GM23338 (cell line): ENCODE results near the gene RNU1-2. TPM values are rescaled to one million over a fixed set of nuclear protein-coding genes. Genes with fewer than 3 reads are reported as not detected.

Experiments
- ATAC-seq: fragments of 200-7000 bp; cut with Tn5 transposase; 3 replicates; pipeline ENCODE4 v1.9.1; 2020
- DNase-seq: peaks from one replicate; pipeline ENCODE4 v3.0.0-alpha.2; 2015; ENCODE audit warnings: low spot score
- H2AFZ ChIP-seq: fragments of 200-600 bp; sonication (generic); 2 replicates; pipeline ENCODE4 v1.8.0; 2016; ENCODE audit warnings: antibody characterized with exemption, mild to moderate bottlenecking, moderate library complexity
- H3F3A ChIP-seq: fragments of 200-600 bp; sonication (generic); replicated peaks from 2 replicates; pipeline ENCODE4 v1.8.0; 2017; ENCODE audit warnings: antibody characterized with exemption, mixed run types, low read depth
- H3K27ac ChIP-seq: fragments of 200-600 bp; sonication (generic); 2 replicates; pipeline ENCODE4 v1.6.1; 2016; ENCODE audit warnings: low read depth
- H3K27me3 ChIP-seq: fragments of 200-600 bp; sonication (generic); 2 replicates; pipeline ENCODE4 v1.8.0; 2016; ENCODE audit warnings: mild to moderate bottlenecking, mixed run types, moderate library complexity; ENCODE audit not compliant: insufficient read depth
- H3K36me3 ChIP-seq: fragments of 200-600 bp; sonication (generic); 2 replicates; pipeline ENCODE4 v1.8.0; 2016; ENCODE audit warnings: mild to moderate bottlenecking; ENCODE audit not compliant: insufficient read depth
- H3K4me1 ChIP-seq: fragments of 200-600 bp; sonication (generic); 2 replicates; pipeline ENCODE4 v1.8.0; 2016; ENCODE audit warnings: mild to moderate bottlenecking, moderate library complexity; ENCODE audit not compliant: insufficient read depth
- H3K4me2 ChIP-seq: fragments of 200-600 bp; sonication (generic); 2 replicates; pipeline ENCODE4 v1.7.1; 2017; ENCODE audit warnings: mixed run types
- H3K4me3 ChIP-seq: fragments of 200-600 bp; sonication (generic); 2 replicates; pipeline ENCODE4 v1.6.1; 2016; ENCODE audit warnings: mixed run types
- H3K79me2 ChIP-seq: fragments of 200-600 bp; sonication (generic); replicated peaks from 2 replicates; pipeline ENCODE4 v1.8.0; 2017; ENCODE audit warnings: mild to moderate bottlenecking; ENCODE audit not compliant: insufficient read depth
- H3K9me2 ChIP-seq: fragments of 200-600 bp; sonication (generic); 2 replicates; pipeline ENCODE4 v1.8.0; 2017; ENCODE audit not compliant: insufficient read depth
- H4K20me1 ChIP-seq: fragments of 200-600 bp; sonication (generic); replicated peaks from 2 replicates; pipeline ENCODE4 v1.8.0; 2017; ENCODE audit warnings: mild to moderate bottlenecking; ENCODE audit not compliant: insufficient read depth
- H3K27ac Mint-ChIP-seq: 2 replicates; pipeline ENCODE4 v1.8.0; 2020; ENCODE audit warnings: inconsistent platforms, mild to moderate bottlenecking, moderate library complexity, mixed read lengths
- H3K27me3 Mint-ChIP-seq: 3 replicates; pipeline ENCODE4 v1.8.0; 2022; ENCODE audit warnings: low read depth, mild to moderate bottlenecking, moderate library complexity, mixed read lengths, inconsistent platforms; ENCODE audit not compliant: insufficient read depth, poor library complexity
- H3K36me3 Mint-ChIP-seq: 3 replicates; pipeline ENCODE4 v1.8.0; 2021; ENCODE audit warnings: low read depth, mild to moderate bottlenecking, inconsistent platforms, moderate library complexity, mixed read lengths
- H3K4me1 Mint-ChIP-seq: 3 replicates; pipeline ENCODE4 v1.8.0; 2020; ENCODE audit warnings: mild to moderate bottlenecking, inconsistent platforms, mixed read lengths
- H3K4me3 Mint-ChIP-seq: 3 replicates; pipeline ENCODE4 v1.8.0; 2021; ENCODE audit warnings: moderate library complexity, mild to moderate bottlenecking, inconsistent platforms, mixed read lengths
- H3K9me3 Mint-ChIP-seq: 3 replicates; pipeline ENCODE4 v1.8.0; 2020; ENCODE audit warnings: moderate library complexity, mild to moderate bottlenecking, inconsistent platforms, mixed read lengths
- CREB1 ChIP-seq: fragments of 250-450 bp; sonication (Bioruptor Pico); IDR thresholded peaks from 2 replicates; pipeline ENCODE4 v1.5.0; 2020; ENCODE audit warnings: low read depth, mild to moderate bottlenecking, moderate library complexity
- EZH2 ChIP-seq: fragments of 200-600 bp; sonication (generic); IDR thresholded peaks from one replicate; pipeline ENCODE4 v1.8.0; 2017; ENCODE audit warnings: antibody characterized with exemption, mild to moderate bottlenecking, low read depth; ENCODE audit not compliant: unreplicated experiment
- EZH2phosphoT487 ChIP-seq: fragments of 200-600 bp; sonication (generic); IDR thresholded peaks from one replicate; pipeline ENCODE4 v1.8.1; 2018; ENCODE audit warnings: antibody characterized with exemption; ENCODE audit not compliant: unreplicated experiment
- JUNB ChIP-seq: IDR thresholded peaks from one replicate; pipeline ENCODE4 v1.6.1; 2016; ENCODE audit warnings: antibody characterized with exemption; ENCODE audit not compliant: unreplicated experiment
- NANOG ChIP-seq: IDR thresholded peaks from 2 replicates; pipeline ENCODE4 v1.6.1; 2016; ENCODE audit warnings: antibody characterized with exemption, borderline replicate concordance
- POLR2AphosphoS5 ChIP-seq: IDR thresholded peaks from 2 replicates; pipeline ENCODE4 v1.6.1; 2016; ENCODE audit warnings: antibody characterized with exemption, low read depth
- STAT1 ChIP-seq: IDR thresholded peaks from one replicate; pipeline ENCODE4 v1.6.1; 2016; ENCODE audit warnings: antibody characterized with exemption; ENCODE audit not compliant: unreplicated experiment
- ZNF114 ChIP-seq: fragments of 250-450 bp; sonication (Bioruptor Pico); IDR thresholded peaks from 2 replicates; pipeline ENCODE4 v1.5.0; 2020; ENCODE audit warnings: mild to moderate bottlenecking, moderate library complexity
- ZNF331 ChIP-seq: fragments of 250-450 bp; sonication (Bioruptor Pico); IDR thresholded peaks from 2 replicates; pipeline ENCODE4 v1.5.0; 2020; ENCODE audit warnings: low read depth, mild to moderate bottlenecking, moderate library complexity
- polyA plus RNA-seq: library from polyadenylated mRNA; unstranded; fragments of >200 nt; fragmentation: Nextera tagmentation; extraction: Ambion mirVana; gene quantifications from 2 replicates; pipeline ENCODE4 v1.2.1, GENCODE V29; 2016
- total RNA-seq: library from RNA; depleted of rRNA; stranded (reverse); fragments of >200 nt; shearing (Covaris generic); gene quantifications from 2 replicates; pipeline ENCODE4 v1.2.3, GENCODE V29; 2014
- TF ChIP-seq, protein P1 (sequence below): IDR thresholded peaks from one replicate; pipeline ENCODE4 v1.6.1; 2018; ENCODE audit warnings: antibody characterized with exemption; ENCODE audit not compliant: unreplicated experiment
- TF ChIP-seq, protein P2 (sequence below), 2 experiments: fragments of 200-600 bp in 1 of 2; sonication (generic) in 1 of 2; conservative IDR thresholded peaks; 2 replicates each; pipeline versions ENCODE4 v1.5.1 to v1.6.1; 2016 to 2017; ENCODE audit warnings: antibody characterized with exemption in 2 of 2, low read depth in 2 of 2, mild to moderate bottlenecking in 2 of 2, moderate library complexity in 1 of 2
- TF ChIP-seq, protein P3 (sequence below): IDR thresholded peaks from 2 replicates; pipeline ENCODE4 v1.6.1; 2016; ENCODE audit warnings: antibody characterized with exemption

Gene RNU1-2
- total and polyA plus RNA-seq, 2 experiments from 2014 or later = not detected

DNA sequence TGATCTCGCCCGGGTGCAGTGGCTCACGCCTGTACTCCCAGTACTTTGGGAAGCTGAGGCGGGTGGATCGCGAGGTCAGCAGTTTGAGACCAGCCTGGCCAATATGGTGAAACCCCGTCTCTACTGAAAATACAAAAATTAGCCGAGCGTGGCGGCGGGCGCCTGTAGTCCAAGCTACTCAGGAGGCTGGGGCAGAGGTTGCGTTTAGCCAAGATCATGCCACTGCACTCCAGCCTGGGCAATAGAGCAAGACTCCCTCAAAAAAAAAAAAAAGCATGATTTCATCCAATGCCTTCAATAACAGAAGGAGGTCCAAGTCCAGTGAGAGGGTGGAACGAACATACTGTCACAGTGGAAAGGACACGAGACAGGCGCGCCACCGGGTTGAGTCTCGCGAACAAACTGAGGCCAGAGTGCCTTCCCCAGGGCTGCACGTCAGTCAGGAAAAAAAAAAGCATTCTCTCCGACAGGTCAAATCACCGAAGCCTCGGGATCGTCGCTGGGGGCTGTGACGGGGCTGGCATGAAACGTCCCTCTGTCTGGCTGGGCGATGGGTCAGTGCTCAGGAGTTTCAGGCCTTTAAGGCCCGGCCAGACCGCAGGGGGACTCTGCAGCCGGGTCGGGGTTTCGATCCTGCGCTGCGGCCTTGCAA is 17.5 kb downstream of the RNU1-2 start (continued):
- TF ChIP-seq, protein P1, sequence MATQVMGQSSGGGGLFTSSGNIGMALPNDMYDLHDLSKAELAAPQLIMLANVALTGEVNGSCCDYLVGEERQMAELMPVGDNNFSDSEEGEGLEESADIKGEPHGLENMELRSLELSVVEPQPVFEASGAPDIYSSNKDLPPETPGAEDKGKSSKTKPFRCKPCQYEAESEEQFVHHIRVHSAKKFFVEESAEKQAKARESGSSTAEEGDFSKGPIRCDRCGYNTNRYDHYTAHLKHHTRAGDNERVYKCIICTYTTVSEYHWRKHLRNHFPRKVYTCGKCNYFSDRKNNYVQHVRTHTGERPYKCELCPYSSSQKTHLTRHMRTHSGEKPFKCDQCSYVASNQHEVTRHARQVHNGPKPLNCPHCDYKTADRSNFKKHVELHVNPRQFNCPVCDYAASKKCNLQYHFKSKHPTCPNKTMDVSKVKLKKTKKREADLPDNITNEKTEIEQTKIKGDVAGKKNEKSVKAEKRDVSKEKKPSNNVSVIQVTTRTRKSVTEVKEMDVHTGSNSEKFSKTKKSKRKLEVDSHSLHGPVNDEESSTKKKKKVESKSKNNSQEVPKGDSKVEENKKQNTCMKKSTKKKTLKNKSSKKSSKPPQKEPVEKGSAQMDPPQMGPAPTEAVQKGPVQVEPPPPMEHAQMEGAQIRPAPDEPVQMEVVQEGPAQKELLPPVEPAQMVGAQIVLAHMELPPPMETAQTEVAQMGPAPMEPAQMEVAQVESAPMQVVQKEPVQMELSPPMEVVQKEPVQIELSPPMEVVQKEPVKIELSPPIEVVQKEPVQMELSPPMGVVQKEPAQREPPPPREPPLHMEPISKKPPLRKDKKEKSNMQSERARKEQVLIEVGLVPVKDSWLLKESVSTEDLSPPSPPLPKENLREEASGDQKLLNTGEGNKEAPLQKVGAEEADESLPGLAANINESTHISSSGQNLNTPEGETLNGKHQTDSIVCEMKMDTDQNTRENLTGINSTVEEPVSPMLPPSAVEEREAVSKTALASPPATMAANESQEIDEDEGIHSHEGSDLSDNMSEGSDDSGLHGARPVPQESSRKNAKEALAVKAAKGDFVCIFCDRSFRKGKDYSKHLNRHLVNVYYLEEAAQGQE = no peak
- TF ChIP-seq STAT1 (no peak), ZNF331 (CRISPR knock-in tag) (no peak), JUNB (no peak), NANOG (no peak), ZNF114 (CRISPR knock-in tag) (no peak), EZH2phosphoT487 (no peak), CREB1 (CRISPR knock-in tag) (no peak)
- TF ChIP-seq, protein P2, sequence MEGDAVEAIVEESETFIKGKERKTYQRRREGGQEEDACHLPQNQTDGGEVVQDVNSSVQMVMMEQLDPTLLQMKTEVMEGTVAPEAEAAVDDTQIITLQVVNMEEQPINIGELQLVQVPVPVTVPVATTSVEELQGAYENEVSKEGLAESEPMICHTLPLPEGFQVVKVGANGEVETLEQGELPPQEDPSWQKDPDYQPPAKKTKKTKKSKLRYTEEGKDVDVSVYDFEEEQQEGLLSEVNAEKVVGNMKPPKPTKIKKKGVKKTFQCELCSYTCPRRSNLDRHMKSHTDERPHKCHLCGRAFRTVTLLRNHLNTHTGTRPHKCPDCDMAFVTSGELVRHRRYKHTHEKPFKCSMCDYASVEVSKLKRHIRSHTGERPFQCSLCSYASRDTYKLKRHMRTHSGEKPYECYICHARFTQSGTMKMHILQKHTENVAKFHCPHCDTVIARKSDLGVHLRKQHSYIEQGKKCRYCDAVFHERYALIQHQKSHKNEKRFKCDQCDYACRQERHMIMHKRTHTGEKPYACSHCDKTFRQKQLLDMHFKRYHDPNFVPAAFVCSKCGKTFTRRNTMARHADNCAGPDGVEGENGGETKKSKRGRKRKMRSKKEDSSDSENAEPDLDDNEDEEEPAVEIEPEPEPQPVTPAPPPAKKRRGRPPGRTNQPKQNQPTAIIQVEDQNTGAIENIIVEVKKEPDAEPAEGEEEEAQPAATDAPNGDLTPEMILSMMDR (conservative IDR thresholded peaks at IDR 0.05; ENCODE audit: low read depth in 2 of 2) = no peak
- TF ChIP-seq, protein P3, sequence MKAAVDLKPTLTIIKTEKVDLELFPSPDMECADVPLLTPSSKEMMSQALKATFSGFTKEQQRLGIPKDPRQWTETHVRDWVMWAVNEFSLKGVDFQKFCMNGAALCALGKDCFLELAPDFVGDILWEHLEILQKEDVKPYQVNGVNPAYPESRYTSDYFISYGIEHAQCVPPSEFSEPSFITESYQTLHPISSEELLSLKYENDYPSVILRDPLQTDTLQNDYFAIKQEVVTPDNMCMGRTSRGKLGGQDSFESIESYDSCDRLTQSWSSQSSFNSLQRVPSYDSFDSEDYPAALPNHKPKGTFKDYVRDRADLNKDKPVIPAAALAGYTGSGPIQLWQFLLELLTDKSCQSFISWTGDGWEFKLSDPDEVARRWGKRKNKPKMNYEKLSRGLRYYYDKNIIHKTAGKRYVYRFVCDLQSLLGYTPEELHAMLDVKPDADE = no peak

DNA sequence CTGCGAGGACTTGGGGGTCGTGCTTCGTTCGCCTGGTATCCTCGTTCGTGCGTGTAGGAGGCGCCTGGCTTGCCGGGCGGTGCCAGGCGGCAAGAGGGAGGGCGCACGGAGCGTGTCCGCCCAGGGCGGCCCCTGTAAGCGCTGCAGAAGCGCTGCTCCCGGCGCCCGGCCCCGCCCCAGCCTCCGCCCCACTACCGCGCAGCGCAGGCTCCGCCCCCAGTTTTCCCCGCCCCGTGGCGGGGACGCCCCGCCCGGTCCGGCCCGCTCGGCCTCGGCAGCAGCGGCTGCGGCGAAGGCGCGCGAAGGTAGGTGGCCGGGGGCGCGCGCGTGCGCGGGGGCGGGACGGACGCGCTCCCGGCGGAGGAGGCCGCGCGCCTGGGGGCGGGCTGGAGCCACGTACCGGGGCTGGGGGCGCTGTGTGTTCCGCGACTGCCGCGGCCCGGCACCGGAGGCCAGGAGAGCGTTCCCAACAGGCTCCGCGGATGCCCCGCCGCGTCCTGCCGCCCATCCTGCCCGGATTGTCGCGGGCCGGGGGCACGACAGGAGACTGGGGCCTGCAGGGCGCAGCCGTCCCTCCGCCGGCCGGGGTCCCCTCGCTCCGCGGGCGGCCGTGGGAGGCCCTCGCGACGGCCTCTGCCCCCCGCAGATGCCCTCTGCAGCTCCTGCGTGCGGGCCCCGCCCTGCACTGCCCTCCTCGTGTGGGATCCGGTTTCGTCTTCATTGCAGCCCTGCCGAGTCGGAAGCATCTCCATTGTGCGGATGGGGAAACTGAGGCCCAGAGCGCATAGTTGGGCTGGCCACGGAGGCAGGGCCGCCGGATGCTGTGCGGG is 18.3 kb downstream of the RNU1-2 start:
- H3K27ac Mint-ChIP-seq = peak overlapping the region; percentile 82; the same call in 1 of the 2 replicates
- Histone ChIP-seq H4K20me1 (no peaks in the 10 kb centered on the region), H3K36me3 (no peaks in the 10 kb centered on the region)

More for the DNA sequence above, 18.3 kb downstream of the RNU1-2 start:
- H3K27me3 Mint-ChIP-seq = peaks cover 37% of the 10 kb centered on the region
- H3K27ac ChIP-seq = peak overlapping the region; percentile 78; the same call in 1 of the 2 replicates
- peak overlapping the region; percentile 99 for H2AFZ ChIP-seq
- ATAC-seq (peak; percentile 89), DNase-seq (peak; percentile 98)
- H3K79me2 ChIP-seq = no peaks in the 10 kb centered on the region
- H3K4me3 Mint-ChIP-seq = peak overlapping the region; percentile 81
- no peaks in the 10 kb centered on the region for H3K9me3 Mint-ChIP-seq
- H3K9me2 ChIP-seq = no peaks in the 10 kb centered on the region
- peak overlapping the region; percentile 89 for H3K4me3 ChIP-seq
- H3K36me3 Mint-ChIP-seq = no peaks in the 10 kb centered on the region; the same call in 2 of the 3 replicates
- H3K4me2 ChIP-seq = peak overlapping the region; percentile 98
- H3K4me1 ChIP-seq = peaks cover 12% of the 10 kb centered on the region
- H3K27me3 ChIP-seq = peaks cover 13% of the 10 kb centered on the region
- H3F3A ChIP-seq = peaks cover 36% of the 10 kb centered on the region
- peaks cover 20% of the 10 kb centered on the region for H3K4me1 Mint-ChIP-seq
- TF ChIP-seq, protein P2 (conservative IDR thresholded peaks at IDR 0.05; ENCODE audit: low read depth in 2 of 2) = peak in 1 of 2 experiments; percentile 48; a peak in 2 of 4 replicates
- TF ChIP-seq EZH2 = no peak
- peak; percentile 70 for TF ChIP-seq POLR2AphosphoS5
- 0 out of 2 replicates have a peak, but pooled peaks have one; percentile 0 for TF ChIP-seq CREB1 (CRISPR knock-in tag)
